NCI-H526 treated with DMSO at 0.1 percent for 48 hours (cell line): ENCODE results near the gene ADAP2.
A peak's percentile ranks its signal among the peaks of the same experiment; 100 is the strongest.
"Not testable (repeated sequence)": the region's sequence is repeated elsewhere in the genome, so short reads cannot be mapped to it uniquely, and the experiment has no call there.

ENCODE experiments used
- DNase-seq: peaks from one replicate; lab custom pipeline; 2025; lab: John Stamatoyannopoulos, UW

Gene ADAP2

GRCh38 chr17:30921544-30922196 lies at the start of gene ADAP2:
Gene ADAP2, plus strand, starts transcription at chr17:30921945. Its CDS starts 70 bp downstream, at chr17:30922015.
- peak; percentile 18 for DNase-seq

GRCh38 chr17:30886187-30886586 lies 35.6 kb upstream of the ADAP2 start:
- DNase-seq = no peak

GRCh38 chr17:30894236-30894635 lies 27.5 kb upstream of the ADAP2 start:
- no peak for DNase-seq

- no peak for DNase-seq
Measured at GRCh38 chr17:30897311-30897710, 24.4 kb upstream of the ADAP2 start.

- DNase-seq = no peak
Measured at GRCh38 chr17:30905742-30906100, 16.0 kb upstream of the ADAP2 start.

GRCh38 chr17:30906101-30906911 lies 15.4 kb upstream of the ADAP2 start, which contains the start of gene TEFM:
Gene TEFM, minus strand, starts transcription at chr17:30906238. Its CDS starts 40 bp downstream, at chr17:30906198.
- peak; percentile 95 for DNase-seq

- no peak for DNase-seq
Measured at GRCh38 chr17:30908717-30909420, 12.9 kb upstream of the ADAP2 start.

GRCh38 chr17:30910151-30910550 lies 11.6 kb upstream of the ADAP2 start:
- not testable (repeated sequence) for DNase-seq

- no peak for DNase-seq
Measured at GRCh38 chr17:30913955-30914354, 7.8 kb upstream of the ADAP2 start.

GRCh38 chr17:30915833-30916611 lies 5.7 kb upstream of the ADAP2 start:
- DNase-seq = no peak

GRCh38 chr17:30917050-30917449 lies 4.7 kb upstream of the ADAP2 start:
- DNase-seq = no peak

- no peak for DNase-seq
Measured at GRCh38 chr17:30920282-30920681, 1.5 kb upstream of the ADAP2 start.

- no peak for DNase-seq
Measured at GRCh38 chr17:30920683-30921543, 832 bp upstream of the ADAP2 start.

- DNase-seq = no peak
Measured at GRCh38 chr17:30922235-30923030, 688 bp downstream of the ADAP2 start.

GRCh38 chr17:30924341-30924740 lies 2.6 kb downstream of the ADAP2 start:
- DNase-seq = no peak

- no peak for DNase-seq
Measured at GRCh38 chr17:30926516-30926915, 4.8 kb downstream of the ADAP2 start.

GRCh38 chr17:30927756-30928155 lies 6.0 kb downstream of the ADAP2 start:
- DNase-seq = no peak

- DNase-seq = no peak
Measured at GRCh38 chr17:30928584-30928983, 6.8 kb downstream of the ADAP2 start.

GRCh38 chr17:30929081-30929633 lies 7.4 kb downstream of the ADAP2 start:
- DNase-seq = no peak

- not testable (repeated sequence) for DNase-seq
Measured at GRCh38 chr17:30929861-30930260, 8.1 kb downstream of the ADAP2 start.
